ENCODE results near the gene CHAF1A.

DNA sequence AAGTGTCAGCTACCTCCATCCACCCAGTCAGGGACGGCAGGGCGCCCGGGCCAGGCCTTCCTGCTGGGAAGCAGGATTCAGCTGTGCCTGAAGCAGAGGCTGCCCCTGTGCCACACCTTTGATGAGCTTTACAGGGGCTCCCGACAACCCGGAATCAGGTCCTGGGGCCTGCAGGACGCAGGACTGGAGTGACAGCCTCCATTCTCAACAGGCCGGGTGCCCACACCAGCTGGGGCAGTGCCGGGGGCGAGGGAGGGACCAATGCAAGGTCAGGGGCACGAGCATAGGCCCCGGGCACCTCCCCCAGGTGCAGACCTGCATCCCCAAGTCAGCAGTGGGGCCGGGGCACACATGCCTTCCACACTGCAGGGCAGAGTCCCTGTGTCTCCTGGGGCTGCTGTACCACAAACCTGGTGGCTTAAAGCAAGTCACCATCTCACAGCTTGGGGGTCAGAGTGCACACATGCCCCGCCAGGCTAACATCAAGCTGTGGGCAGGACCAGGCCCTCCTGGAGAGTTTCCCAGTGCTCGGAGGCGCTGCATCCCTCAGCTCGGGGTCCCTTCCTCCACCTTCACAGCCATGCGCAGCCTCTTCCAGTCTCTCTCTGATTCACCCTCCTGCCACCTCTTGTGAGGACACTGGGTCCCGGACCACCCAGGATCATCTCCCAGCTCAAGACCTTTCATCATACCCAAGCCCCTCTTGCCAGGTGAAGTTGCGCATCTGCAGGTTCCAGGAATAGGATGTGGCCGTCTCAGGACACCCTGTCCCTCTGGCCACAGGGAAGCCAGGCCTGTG lies 41.7 kb downstream of the CHAF1A start:
- no peak for TF ChIP-seq CTCF (IDR thresholded peaks at IDR 0.05)
- TF ChIP-seq POLR2A (IDR thresholded peaks at IDR 0.05), result no peak

Measured in breast epithelium (tissue), 3 donors.